AG09309 (cell line): ENCODE results near the gene BMPR2.
A peak's percentile ranks its signal among the peaks of the same experiment; 100 is the strongest.

Experiments used
- DNase-seq: peaks from one replicate; pipeline ENCODE4 v3.0.0-alpha.2; 2010; ENCODE audit warnings: low read depth
- H3K4me3 ChIP-seq: 2 replicates; pipeline ENCODE4 v1.5.1; 2011; ENCODE audit warnings: mild to moderate bottlenecking, low read depth, low read length, moderate library complexity; ENCODE audit not compliant: control insufficient read depth
- CTCF ChIP-seq: IDR thresholded peaks from 2 replicates; pipeline ENCODE4 v1.5.1; 2011; ENCODE audit warnings: mild to moderate bottlenecking, low read depth, low read length, inconsistent platforms; ENCODE audit not compliant: insufficient read depth, control insufficient read depth; ENCODE audit errors: missing control alignments

The BMPR2 gene

DNA sequence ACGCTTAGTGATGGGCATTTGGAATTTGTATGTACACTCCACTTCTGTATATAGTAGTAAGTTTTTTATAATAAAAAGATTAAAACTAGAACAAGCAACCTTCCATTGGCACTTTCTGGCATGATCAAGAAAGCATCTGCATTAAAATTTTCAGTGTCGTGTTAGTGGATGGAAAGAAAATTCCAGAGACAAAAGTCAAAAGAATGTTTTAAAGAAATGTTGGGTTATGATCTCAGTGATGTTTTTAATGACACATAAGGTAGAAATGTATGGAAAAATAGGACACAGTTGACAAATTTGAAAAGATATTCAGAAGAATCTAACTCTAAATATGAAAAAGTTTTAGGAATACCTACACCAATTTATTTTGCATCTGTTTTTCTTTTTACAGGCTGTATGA lies 132.6 kb downstream of the BMPR2 start:
- no peak for TF ChIP-seq CTCF
- no peak for DNase-seq
- no peak overlapping the region for H3K4me3 ChIP-seq

- H3K4me3 ChIP-seq: no peak overlapping the region
- DNase-seq: no peak
- no peak for TF ChIP-seq CTCF
These were observed 134.8 kb downstream of the BMPR2 start for GRCh38 chr2:202510911-202511310.

DNA sequence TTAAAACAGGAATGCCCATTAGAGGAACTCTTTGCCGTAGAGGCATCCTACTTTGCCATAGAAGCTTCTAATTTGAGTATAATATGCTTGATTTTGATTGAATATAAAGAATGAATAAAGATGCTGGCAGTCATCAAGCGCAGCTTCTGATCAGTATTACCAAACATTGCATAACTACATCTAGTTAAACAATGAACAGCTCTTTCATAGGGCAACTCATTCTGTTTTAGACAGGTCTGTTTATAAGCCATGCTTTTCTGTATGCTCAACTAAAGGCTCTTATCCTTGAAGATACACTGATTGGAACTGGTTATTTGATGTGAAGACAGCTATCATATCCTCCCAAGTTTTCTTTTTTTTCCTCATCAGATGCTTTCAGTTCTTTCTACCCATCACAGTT lies 136.0 kb downstream of the BMPR2 start:
- DNase-seq: no peak
- no peak for TF ChIP-seq CTCF

GRCh38 chr2:202514732-202515131 lies 138.6 kb downstream of the BMPR2 start:
- TF ChIP-seq CTCF: no peak
- H3K4me3 ChIP-seq: no peak overlapping the region
- DNase-seq: no peak

More for the DNA sequence above, 136.0 kb downstream of the BMPR2 start:
- H3K4me3 ChIP-seq: no peak overlapping the region

GRCh38 chr2:202519453-202519852 lies 143.3 kb downstream of the BMPR2 start:
- no peak for TF ChIP-seq CTCF

GRCh38 chr2:202521470-202521869 lies 145.3 kb downstream of the BMPR2 start:
- no peak overlapping the region for H3K4me3 ChIP-seq
- no peak for DNase-seq
- TF ChIP-seq CTCF: no peak

More at GRCh38 chr2:202519453-202519852, 143.3 kb downstream of the BMPR2 start:
- no peak overlapping the region for H3K4me3 ChIP-seq
- no peak for DNase-seq

- no peak overlapping the region for H3K4me3 ChIP-seq
- no peak for TF ChIP-seq CTCF
- peak; percentile 25 for DNase-seq
These were observed 153.3 kb downstream of the BMPR2 start for GRCh38 chr2:202529389-202529788.
